NCI-H446 (cell line): ENCODE measurements around the gene MRGPRG.

Experiments used
- DNase-seq, 2 experiments: peaks; one replicate each; lab custom pipeline; 2025; lab: John Stamatoyannopoulos, UW

The MRGPRG gene

DNA sequence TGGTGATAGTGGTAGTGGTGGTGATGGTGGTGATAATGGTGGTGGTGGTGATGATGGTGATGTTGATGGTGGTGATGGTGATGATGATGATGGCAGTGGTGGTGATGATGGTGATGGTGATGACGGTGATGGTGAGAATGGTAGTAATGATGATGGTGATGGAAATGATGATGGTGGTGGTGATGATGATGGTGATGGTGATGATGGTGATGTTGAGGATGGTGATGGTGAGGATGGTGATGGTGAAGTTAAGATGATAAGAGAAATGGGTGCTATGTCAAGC, 11.8 kb downstream of the MRGPRG start:
- DNase-seq: no peak

DNA sequence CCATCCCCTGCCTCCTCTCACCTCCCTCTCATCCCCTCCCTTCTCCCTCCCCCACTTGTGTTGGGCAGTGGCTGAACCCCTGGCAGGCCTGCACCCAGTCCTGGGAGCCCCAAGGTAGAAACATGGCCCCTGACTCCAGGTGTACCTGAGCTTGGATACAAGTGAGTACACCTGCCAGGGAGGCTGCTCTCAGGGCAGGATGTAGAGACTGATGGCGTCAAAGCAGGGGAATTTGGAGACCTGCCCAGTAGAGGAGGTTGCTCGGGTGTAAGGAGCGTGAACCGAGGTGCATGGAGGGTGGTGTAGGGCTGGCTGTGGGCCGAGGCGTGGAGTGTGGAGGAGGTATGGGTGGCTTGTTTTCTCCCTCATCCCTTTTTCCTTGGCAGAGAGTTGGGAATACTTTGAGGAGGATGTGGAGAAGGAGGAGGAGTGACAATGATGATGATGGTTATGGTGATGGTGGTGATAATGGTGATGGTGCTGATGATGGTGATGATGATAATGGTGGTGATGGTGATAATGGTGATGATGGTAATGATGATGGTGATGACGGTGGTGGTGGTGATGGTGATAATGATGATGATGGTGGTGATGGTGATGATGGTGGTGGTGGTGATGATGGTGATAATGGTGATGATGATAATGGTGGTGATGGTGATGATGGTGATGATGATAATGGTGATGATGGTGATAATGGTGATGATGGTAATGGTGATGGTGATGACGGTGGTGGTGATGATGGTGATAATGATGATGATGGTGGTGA, 12.3 kb downstream of the MRGPRG start:
- no peak for DNase-seq

DNA sequence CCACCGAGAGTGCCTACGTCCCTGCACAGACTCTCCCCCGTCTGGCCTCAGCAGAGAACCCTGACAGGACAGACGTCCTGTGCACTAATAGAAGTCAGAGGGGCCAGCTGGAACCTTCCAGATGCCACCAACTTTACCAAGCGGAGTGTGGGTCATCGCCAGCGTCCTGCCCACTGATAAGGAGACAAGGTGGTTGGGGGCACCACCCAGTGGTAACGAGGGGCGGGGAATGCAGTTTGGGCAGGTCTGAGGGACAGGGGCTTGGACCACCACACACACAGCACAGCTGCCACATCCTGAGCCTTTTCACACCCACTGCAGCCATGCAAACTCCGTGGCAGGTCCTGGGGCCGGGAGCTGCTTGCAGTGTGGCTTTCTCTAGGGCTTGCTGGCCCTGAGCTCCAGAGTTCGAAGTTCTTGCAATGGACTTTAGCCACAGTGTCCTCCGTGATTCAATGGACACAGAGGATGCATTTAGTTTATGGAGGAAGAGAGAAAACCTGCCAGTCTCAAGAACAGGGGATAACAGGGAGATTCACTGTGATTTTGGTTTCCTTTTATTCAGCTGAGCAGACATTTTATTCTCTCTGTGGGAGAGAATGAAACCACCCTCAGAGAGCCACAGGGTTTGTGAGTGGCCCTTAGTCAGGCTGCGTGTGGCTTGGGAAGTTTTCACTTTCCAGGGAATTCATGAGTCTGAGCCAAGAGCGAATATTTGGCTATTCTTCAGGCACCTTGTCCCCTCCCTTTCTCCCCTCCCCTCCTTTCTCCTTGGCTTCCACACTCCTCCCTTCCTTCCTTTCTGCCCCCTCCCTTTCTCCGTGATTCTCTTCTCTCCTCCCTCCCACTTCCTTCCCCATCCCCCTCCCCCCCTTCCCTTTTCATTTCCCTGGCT, 13.1 kb downstream of the MRGPRG start:
- no peak for DNase-seq

DNA sequence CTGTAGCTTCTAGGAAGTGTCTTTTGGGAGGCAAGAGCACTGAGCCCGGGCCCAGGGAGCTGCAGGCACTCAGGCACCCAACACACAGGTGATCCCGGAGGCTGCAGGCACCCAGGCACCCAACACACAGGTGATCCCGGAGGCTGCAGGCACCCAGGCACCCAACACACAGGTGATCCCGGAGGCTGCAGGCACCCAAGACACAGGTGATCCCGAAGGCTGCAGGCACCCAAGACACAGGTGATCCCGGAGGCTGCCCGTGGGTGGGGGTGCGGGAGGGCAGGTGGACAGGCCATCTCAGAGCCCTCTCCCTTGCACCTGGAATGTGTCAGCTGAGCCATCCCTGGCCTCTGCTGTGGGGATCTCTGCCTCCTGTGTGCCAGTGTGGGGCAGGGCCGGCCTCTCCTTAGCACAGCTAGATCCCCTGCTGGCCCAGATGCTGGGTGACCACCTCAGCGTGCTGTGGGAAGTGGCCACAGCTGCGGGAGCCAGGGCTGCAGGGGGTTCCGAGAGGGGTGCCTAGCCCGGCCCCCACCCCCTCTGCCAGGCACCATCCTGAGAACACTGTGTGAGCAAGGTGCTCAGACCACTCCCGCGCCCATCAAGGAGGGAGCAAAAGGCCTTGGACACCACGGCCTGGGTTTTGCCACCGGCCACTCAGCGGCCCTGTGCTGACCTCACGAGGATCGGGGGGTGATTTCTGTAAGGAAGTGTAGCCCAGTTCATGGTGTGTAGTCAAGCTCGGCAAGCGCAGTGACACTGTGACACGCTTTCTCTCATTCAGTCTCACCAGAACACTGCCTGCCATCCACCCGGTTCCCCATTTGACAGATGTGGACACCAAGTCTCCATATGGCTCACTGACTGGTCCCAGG, 14.2 kb downstream of the MRGPRG start:
- DNase-seq: no peak

DNA sequence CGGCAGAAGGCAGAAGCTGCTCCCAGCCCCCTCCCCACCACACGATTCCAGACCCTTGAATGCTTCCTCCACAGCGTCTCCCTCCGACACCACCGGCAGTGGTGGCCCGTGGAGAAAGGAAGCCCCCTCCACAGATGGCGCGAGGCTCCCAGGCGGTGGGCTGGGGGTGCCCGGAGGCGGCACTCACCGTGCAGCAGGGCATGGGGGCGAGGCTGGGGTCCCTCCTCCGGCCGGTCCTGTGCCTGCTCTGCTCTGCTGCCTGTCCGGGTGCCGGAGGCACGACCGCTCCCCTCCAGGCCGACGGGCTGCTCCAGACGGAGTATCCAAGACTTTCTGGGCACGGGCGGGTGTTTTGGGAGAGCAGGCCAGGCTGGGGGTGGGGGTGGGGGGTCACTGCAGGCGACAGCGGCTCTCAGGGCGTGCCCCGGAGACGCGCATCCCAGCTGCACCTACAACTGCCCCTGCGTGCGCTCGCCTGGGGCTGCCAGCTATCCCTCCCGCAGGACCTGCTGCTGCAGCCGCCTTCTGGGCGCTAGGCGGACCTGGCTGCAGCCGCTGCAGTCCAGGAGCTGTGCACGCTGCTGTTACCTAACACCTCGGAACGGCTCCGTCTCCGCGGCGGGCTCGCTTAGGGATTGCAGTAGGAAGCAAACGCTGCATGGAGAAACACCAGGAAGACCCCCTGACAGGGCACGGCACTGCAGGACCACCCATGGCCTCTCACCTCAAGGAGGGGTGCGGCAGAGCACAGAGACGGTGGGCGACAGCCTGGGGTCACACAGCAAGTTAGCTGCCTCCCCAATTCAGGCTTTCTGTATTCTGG, 15.2 kb downstream of the MRGPRG start:
- DNase-seq: no peak

DNA sequence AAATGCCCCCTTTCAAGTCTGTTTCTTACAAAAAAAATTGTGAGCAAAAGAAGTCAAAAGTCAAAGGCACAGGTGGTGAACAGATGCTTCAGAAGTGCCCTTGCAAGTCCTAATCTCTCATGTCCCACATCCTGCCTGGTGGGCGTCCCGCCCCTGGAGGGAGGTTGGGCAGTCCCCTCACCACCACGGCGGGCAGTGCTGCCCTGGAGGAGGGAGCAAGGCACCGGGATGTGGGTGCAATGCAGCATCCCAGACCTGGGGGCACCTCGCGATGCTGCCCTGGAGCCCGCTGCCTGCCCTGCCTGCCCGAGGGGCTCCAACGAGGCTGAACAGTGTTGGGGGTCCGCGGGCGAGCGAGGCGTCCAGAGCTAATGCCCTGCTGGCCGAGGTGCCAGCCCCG, 15.9 kb downstream of the MRGPRG start:
- DNase-seq: no peak

DNA sequence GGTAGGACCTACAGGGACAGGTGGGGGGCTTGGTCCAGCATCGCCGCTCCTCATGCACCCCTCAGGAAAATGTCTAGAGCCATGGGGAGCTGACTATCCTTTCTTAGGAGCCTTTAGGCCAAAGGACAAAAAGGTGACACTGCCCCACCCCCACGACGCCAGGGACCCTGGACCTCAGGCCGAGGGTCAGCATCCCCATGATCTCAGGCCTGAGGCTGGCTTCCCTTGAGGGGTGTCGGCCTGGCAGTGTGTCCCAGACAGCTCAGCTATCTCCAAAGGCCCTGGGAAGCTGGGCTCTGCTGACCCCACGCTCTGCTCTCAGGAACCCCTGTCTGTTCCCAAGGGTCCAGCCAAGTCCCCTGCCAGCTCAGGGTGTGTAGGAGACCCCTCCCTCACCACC, 16.3 kb downstream of the MRGPRG start:
- no peak for DNase-seq

DNA sequence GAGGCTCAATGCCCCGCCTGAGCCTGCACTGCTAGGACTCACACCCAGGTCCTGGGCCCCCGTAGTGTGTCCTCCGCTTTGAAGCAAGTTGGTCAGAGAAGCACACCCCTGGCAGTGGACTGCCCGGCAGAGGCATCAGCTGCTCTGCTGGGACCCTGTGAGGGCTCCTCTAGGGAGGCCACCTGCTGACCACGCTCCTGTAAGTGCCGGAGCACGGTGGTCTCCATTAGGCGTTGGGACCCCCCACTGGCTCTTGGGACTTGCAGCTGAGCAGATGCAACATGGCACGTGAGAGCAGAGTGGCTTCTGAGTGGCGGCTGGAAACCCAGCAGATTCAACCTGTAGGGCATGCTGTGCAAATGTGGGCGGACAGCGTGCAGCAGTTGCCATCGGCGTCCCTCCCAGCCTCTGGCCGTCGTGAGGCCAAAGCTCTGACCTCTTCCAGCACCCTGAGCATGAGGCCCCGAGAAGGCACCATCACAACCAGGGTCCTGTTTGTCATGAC, 16.9 kb downstream of the MRGPRG start:
- DNase-seq: no peak

DNA sequence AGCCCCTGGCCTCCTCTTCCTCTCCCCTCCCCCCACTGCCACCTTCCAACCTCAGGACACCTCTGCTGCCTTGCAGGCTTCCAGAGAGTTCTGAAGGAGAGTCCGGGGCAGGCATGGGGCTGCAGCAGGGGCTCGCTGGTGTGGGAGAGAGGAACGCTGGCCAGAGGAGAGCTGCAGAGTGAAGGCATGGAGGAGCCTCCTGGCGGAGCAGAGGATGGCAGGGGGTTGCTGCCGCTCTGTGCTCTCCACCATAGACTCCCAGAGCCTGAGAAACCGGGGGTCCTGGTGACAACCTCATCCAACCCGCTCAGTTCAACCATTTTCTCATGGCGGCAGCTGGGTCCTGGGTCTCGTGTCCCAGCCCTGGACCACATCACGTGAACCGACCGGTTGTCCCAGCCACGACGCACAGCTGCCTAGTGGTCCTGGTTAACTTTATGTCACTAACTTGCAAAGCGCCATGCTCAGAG, 17.5 kb downstream of the MRGPRG start:
- no peak for DNase-seq

DNA sequence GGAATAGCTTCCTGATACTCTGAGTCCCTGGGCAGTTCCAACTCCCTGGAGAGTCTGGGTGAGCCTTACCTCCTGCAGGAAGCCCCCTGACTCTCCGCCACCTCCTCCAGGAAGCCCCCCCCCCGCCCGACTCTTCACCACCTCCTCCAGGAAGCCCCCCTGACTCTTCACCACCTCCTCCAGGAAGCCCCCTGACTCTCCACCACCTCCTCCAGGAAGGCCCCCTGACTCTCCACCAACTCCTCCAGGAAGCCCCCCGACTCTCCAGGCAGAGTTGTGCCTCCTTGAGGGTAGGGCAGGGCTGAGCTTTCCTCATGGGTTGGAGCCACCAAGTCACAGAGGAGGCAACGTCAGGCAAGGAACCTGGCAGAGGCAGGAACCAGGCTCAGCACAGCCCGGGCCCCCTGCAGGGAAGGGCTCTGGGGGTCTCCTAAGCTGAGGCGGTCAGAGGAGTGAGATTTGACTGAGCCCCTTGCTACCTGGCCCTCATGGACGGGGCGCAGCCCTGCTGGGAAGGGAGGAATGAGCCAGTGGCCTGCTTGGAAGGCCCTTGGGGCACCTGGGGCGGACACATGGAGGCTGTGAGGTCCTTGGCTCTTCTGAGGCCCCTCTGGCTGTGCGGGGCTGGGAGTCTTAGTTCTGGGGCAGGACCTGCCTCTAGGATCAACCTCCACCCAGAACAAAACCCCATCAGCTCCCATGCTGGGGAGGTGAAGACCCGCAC, 18.1 kb downstream of the MRGPRG start:
- no peak for DNase-seq

DNA sequence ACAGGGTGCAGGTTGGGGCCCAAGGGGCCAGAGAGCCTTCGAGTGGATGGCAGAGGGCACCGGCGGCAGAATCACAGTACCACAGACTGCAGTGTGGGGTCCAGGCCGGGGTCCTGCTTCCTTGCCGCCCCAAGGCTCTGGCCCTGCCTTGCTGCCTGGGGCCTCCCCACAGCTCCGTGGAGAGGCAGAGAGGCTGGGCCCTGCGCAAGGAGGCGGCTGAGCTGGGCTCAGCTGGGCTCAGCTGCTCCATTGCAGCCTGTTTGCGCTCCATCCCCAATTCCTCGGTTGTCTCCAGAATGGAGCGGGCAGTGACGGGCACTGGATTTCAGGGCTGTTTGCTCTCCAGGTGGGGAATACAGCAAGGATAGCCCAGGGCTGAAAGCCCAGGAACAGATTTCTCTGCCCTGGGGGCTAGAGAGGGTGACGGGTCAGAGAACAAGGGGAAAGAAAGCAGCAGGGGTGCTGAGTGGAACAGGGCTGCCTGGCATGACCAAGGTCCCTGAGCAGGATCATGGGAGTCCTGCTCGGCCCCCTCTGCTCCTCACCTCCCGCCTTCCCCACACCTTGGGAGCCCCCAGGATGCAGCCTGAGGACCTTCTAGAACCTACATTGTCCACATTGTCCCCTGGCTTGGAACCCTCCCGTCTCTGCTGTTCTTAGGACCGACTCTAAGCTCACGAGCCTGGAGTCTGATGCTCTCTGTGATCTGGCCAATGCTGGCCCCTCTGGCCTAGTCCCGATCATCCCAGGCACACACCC, 18.9 kb downstream of the MRGPRG start:
- no peak for DNase-seq

DNA sequence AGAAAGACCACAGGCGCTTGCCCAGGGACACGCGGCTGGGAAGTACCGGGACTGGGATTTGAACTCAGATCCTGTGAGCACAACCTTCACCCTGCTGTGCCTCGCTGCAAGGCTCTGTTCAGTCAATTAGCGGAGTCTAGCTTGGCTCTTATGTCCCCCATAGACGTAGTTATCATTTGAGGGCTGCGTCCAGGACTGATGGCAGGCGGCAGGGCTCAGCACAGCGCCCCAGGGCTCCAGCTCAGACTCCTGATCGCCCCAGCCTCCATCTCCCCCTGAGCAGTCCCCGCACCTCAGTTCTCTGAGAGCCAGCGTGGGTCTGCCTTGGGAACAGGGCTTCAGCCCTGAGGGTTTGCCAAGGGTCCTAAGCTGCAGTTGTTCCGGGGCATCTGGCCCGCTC, 19.8 kb downstream of the MRGPRG start:
- no peak for DNase-seq

DNA sequence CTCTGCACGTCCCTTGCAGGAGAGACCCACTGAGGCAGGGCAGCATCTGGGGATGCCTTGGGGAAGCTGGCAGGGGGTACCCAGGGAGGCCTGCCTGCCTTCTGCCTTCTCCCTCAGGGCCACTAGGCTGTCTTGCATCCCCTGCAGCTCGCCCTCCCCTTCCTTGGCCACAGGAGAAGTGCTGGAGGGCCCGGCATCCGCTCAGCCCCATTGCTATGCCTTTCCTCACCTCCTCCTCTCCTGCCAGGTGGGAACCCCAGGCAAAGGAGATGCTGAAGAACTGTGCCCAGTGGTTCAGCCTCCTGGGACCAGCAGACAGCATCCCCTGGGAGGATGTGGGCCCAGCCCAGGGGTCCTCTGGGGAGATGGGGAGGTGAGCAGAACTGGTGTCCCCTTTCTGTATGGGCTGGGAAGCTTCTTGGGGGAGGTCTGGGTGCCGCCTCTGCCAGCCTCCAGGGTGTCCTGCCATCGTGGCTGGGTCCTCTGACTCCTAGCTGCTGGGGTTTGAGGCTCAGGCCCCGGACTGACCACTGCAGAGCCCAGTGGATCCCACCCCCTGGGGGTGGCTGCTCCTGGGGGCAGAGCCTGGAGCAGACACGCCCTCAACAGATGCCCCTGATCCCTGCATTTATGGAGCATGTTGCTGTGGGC, 20.6 kb downstream of the MRGPRG start:
- DNase-seq: no peak

DNA sequence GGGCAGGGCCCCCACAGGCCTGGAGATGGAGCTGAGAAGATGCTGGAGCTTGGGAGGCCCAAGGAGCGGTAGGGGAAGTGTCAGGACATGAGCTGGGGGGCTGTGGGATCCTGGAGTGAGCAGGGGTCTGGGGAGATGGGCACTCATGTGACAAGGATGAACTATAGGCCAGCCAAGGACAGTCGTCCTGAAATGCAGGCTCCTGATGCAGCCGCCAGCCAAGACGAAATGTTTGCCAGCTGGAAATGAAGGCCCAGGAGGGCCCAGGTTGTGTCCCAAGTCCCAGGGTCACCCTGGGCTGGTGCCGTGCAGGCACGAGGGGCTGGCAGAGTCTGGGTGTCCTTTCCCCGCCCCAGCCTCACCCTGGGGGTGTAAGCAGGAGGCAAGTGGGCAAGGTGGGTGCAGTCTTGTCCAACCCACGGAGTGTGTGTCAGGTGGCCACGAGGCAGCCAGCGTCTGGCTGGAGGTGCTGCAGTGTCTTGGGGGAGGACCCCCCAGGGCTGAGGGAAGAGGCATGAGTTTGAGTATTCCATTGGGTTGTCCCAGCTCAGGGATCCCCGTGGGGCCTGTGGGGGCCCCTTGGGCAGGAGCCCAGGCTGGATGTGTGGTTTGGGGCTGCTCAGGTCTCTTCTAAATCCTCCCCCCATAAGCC, 21.4 kb downstream of the MRGPRG start:
- DNase-seq: no peak

DNA sequence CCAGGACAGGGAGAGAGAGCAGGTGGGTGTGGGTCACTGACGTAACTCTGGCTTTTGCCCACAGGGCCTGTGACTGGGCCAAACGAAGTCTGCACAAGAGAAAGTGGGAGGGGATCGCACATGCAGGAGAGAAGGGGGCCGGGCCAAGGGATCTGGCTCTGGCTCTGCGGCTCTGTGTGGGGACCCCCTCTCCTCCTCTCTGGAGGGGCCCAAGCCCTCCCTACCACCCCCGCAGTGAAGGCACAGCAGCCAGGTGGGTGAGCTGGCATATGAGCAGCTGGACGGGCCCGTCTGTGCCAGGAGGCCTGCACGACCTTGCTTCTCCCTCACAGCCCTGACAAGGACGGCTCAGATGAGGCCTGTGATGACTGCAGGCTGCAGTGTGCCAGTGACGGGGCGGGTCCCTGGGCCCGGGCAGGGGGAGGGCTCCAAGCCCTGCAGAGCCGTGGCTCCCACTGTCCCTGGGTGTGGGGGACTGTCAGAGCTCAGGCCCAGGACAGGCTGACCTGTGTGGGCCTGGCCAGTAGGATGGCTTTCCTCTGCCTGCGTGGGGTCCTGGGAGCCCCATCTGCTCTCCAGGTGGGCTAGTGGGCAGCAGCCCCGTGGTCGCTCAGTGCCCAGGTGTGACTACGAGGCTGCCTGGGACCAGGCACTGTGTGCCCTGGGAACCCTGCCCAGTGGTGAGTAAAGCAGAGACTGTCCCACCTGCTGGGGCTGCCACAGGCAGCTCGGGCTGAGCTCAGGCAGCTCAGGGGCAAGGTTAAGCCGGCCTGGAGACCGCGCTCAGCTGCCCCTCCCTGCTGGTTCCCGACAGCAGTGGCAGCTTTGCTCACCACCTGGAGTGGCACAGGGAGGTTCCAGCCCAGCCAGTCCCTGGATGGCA, 22.2 kb downstream of the MRGPRG start:
- peak in 1 of 2 experiments; percentile 11 for DNase-seq

DNA sequence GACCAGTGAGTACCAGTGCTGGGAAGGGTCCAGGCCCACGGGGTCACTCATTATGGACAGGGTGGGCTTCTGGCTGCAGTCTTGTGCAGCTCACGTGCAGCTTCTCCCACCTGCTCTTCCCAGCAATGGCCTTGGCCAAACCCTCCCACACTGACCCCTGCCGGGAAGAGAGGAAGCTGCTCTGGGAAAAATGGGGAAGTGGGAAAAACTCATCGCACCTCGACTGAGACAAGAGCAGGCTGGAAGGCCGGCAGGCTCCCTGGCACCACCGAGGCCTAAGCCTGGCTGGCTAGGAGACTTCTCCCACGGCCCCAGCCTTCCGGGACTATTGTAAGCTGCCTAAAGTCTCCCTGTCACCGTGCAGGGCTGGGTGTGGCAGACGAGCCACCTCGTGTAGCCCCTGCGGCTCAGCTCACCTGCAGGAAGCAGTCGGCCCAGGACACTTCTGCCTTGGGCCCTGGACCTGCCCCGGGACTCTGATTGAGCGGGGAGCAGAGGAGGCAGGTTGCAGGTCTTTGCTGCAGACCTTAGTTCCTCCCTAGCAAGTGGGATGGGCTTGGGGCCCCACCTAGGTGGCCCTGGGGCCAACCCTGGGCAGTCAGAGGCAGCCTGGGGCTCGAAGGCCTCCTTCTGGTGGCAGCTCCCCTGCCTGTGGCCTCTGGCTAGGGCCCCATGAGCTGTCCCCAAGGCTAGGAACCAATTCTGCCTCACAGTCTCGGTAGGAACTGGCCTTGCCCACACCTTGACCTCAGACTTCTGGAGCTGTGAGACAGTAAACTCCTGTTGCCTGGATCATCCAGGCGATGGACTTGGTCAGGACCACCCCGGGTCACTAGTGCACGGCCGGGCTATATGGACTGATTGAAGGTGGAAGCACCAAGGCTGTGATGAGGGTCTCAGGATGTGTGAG, 23.1 kb downstream of the MRGPRG start:
- DNase-seq: no peak
